ENCODE measurements around the gene FAM131C. TPM values are rescaled to one million over a fixed set of nuclear protein-coding genes. Genes with fewer than 3 reads are reported as not detected.

FAM131C gene
- total RNA-seq, 1 donor from 2014 or later = not detected

- peak in 1 of 2 donors; percentile 55 for DNase-seq (ENCODE audit: low read depth in 2 of 2)
These were observed 33.6 kb upstream of the FAM131C start for GRCh38 chr1:16107039-16107438.

- DNase-seq (ENCODE audit: low read depth in 2 of 2) = no peak
These were observed 28.2 kb upstream of the FAM131C start for GRCh38 chr1:16101623-16102022.

GRCh38 chr1:16099412-16099811 lies 26.0 kb upstream of the FAM131C start:
- no peak for DNase-seq (ENCODE audit: low read depth in 2 of 2)

GRCh38 chr1:16095447-16095846 lies 22.0 kb upstream of the FAM131C start:
- DNase-seq (ENCODE audit: low read depth in 2 of 2) = no peak

GRCh38 chr1:16094453-16095158 lies 21.2 kb upstream of the FAM131C start:
- no peak for DNase-seq (ENCODE audit: low read depth in 2 of 2)

GRCh38 chr1:16093611-16094010 lies 20.2 kb upstream of the FAM131C start:
- DNase-seq (ENCODE audit: low read depth in 2 of 2) = no peak

GRCh38 chr1:16092923-16093511 lies 19.6 kb upstream of the FAM131C start:
- DNase-seq (ENCODE audit: low read depth in 2 of 2) = no peak

GRCh38 chr1:16092097-16092922 lies 18.9 kb upstream of the FAM131C start:
- DNase-seq (ENCODE audit: low read depth in 2 of 2) = no peak

- DNase-seq (ENCODE audit: low read depth in 2 of 2) = no peak
These were observed 17.8 kb upstream of the FAM131C start for GRCh38 chr1:16091296-16091695.

GRCh38 chr1:16090076-16090826 lies 16.8 kb upstream of the FAM131C start:
- DNase-seq (ENCODE audit: low read depth in 2 of 2) = peak in 1 of 2 donors; percentile 0

- peak; percentile 88 to 89 for DNase-seq (ENCODE audit: low read depth in 2 of 2)
These were observed 15.5 kb upstream of the FAM131C start for GRCh38 chr1:16088996-16089395.

GRCh38 chr1:16088351-16088911 lies 15.0 kb upstream of the FAM131C start:
- DNase-seq (ENCODE audit: low read depth in 2 of 2) = no peak

GRCh38 chr1:16087733-16088132 lies 14.3 kb upstream of the FAM131C start:
- DNase-seq (ENCODE audit: low read depth in 2 of 2) = no peak

- no peak for DNase-seq (ENCODE audit: low read depth in 2 of 2)
These were observed 12.1 kb upstream of the FAM131C start for GRCh38 chr1:16085522-16085921.

- DNase-seq (ENCODE audit: low read depth in 2 of 2) = no peak
These were observed 10.0 kb upstream of the FAM131C start for GRCh38 chr1:16083486-16083885.

- peak; percentile 66 to 77 for DNase-seq (ENCODE audit: low read depth in 2 of 2)
These were observed 9.0 kb upstream of the FAM131C start for GRCh38 chr1:16082283-16083038.

- DNase-seq (ENCODE audit: low read depth in 2 of 2) = no peak
These were observed 8.2 kb upstream of the FAM131C start for GRCh38 chr1:16081636-16082035.

GRCh38 chr1:16080422-16081150 lies 7.1 kb upstream of the FAM131C start:
- no peak for DNase-seq (ENCODE audit: low read depth in 2 of 2)

GRCh38 chr1:16078925-16079656 lies 5.6 kb upstream of the FAM131C start:
- peak; percentile 70 to 81 for DNase-seq (ENCODE audit: low read depth in 2 of 2)

All from lung microvascular endothelial cell (primary cell).